K562 (cell line): ENCODE data around the gene ABHD16A. TPM values are rescaled to one million over a fixed set of nuclear protein-coding genes. Genes with fewer than 3 reads are reported as not detected.

ENCODE experiments used
- CCNT2 ChIP-seq: IDR thresholded peaks from 2 replicates; pipeline ENCODE4 v1.6.1; 2011; ENCODE audit warnings: borderline replicate concordance, low read depth, mild to moderate bottlenecking, moderate library complexity, mixed read lengths, low read length; ENCODE audit not compliant: insufficient read length; ENCODE audit errors: extremely low read depth
- DEAF1 ChIP-seq: fragments of 450-650 bp; formaldehyde crosslinking; IDR thresholded peaks from 2 replicates; pipeline ENCODE4 v1.4.0; 2020; ENCODE audit warnings: mild to moderate bottlenecking, moderate library complexity
- ELF1 ChIP-seq: fragments of 200-800 bp; sonication (Bioruptor generic); IDR thresholded peaks from 2 replicates; pipeline ENCODE4 v1.6.1; 2016; ENCODE audit warnings: missing genetic modification characterization, missing compliant biosample characterization
- FOXK2 ChIP-seq, 2 experiments: fragments of 450-650 bp; IDR thresholded peaks in 1 of 2; conservative IDR thresholded peaks in 1 of 2; 2 replicates each; pipeline ENCODE4 v1.6.1; 2016; ENCODE audit warnings: low read depth in 2 of 2, mild to moderate bottlenecking in 1 of 2
- GABPA ChIP-seq: fragments of 200-800 bp; sonication (Bioruptor generic); conservative IDR thresholded peaks from 2 replicates; pipeline ENCODE4 v1.6.1; 2016; ENCODE audit warnings: low read depth, missing genetic modification characterization, missing compliant biosample characterization
- HES1 ChIP-seq: fragments of 450-650 bp; IDR thresholded peaks from 2 replicates; pipeline ENCODE4 v1.6.1; 2016; ENCODE audit warnings: low read depth, mild to moderate bottlenecking, moderate library complexity
- KLF13 ChIP-seq: fragments of 450-650 bp; IDR thresholded peaks from 2 replicates; pipeline ENCODE4 v1.6.1; 2016; ENCODE audit warnings: missing genetic modification characterization, low read depth, mild to moderate bottlenecking, missing compliant biosample characterization, moderate library complexity, borderline replicate concordance
- L3MBTL2 ChIP-seq: fragments of 450-650 bp; IDR thresholded peaks from 2 replicates; pipeline ENCODE4 v1.6.1; 2016; ENCODE audit warnings: mild to moderate bottlenecking, moderate library complexity
- MYC ChIP-seq, 2 experiments: fragments of 250-450 bp in 1 of 2; sonication (Bioruptor Pico) in 1 of 2; IDR thresholded peaks; 2 replicates each; pipeline versions ENCODE4 v1.5.1 to v1.6.1; 2012 to 2021; ENCODE audit warnings: low read depth in 2 of 2, borderline replicate concordance in 1 of 2, improper control_type of control experiment in 1 of 2, low read length in 1 of 2, mild to moderate bottlenecking in 1 of 2, moderate library complexity in 1 of 2
- NCOA2 ChIP-seq, 2 experiments: fragments of 450-650 bp; IDR thresholded peaks; 2 replicates each; pipeline ENCODE4 v1.6.1; 2018; ENCODE audit warnings: mild to moderate bottlenecking in 2 of 2, moderate library complexity in 1 of 2; ENCODE audit not compliant: partially characterized antibody in 2 of 2
- POLR2AphosphoS2 ChIP-seq: IDR thresholded peaks from 2 replicates; pipeline ENCODE4 v1.6.1; 2012; ENCODE audit warnings: low read length, improper control_type of control experiment
- POLR2AphosphoS5 ChIP-seq: IDR thresholded peaks from 2 replicates; pipeline ENCODE4 v1.6.1; 2011; ENCODE audit warnings: mild to moderate bottlenecking, low read depth, low read length, moderate library complexity; ENCODE audit not compliant: control insufficient read depth, insufficient read depth
- POLR2G ChIP-seq: fragments of 200-400 bp; formaldehyde crosslinking; IDR thresholded peaks from 2 replicates; pipeline ENCODE4 v1.6.1; 2017; ENCODE audit warnings: low read depth, mild to moderate bottlenecking, antibody characterized with exemption, low read length, moderate library complexity
- PREB ChIP-seq: sonication (generic); formaldehyde crosslinking; IDR thresholded peaks from 2 replicates; pipeline ENCODE4 v1.8.1; 2023; ENCODE audit warnings: mild to moderate bottlenecking, missing genetic modification reagents
- PURB ChIP-seq: sonication (generic); formaldehyde crosslinking; IDR thresholded peaks from 2 replicates; pipeline ENCODE4 v1.9.0; 2021; ENCODE audit warnings: low read depth, mild to moderate bottlenecking, missing genetic modification reagents
- RBM17 ChIP-seq: fragments of 200-400 bp; formaldehyde crosslinking; IDR thresholded peaks from 2 replicates; pipeline ENCODE4 v1.6.1; 2017; ENCODE audit warnings: low read depth, mild to moderate bottlenecking, low read length, borderline replicate concordance
- RBM25 ChIP-seq: fragments of 200-400 bp; formaldehyde crosslinking; IDR thresholded peaks from 2 replicates; pipeline ENCODE4 v1.6.1; 2018; ENCODE audit warnings: low read length, low read depth, moderate library complexity; ENCODE audit not compliant: severe bottlenecking
- RUNX1 ChIP-seq: sonication (generic); IDR thresholded peaks from 2 replicates; pipeline ENCODE4 v1.6.1; 2016; ENCODE audit warnings: antibody characterized with exemption, low read depth
- SAFB ChIP-seq: fragments of 200-400 bp; formaldehyde crosslinking; IDR thresholded peaks from 2 replicates; pipeline ENCODE4 v1.6.1; 2017; ENCODE audit warnings: low read depth, low read length, borderline replicate concordance
- TAF9B ChIP-seq: fragments of 450-650 bp; IDR thresholded peaks from 2 replicates; pipeline ENCODE4 v1.6.1; 2018; ENCODE audit warnings: mild to moderate bottlenecking; ENCODE audit not compliant: partially characterized antibody
- ZBED1 ChIP-seq: IDR thresholded peaks from 2 replicates; pipeline ENCODE4 v1.6.1; 2014
- ZBTB17 ChIP-seq: fragments of 450-650 bp; formaldehyde crosslinking; IDR thresholded peaks from 2 replicates; pipeline ENCODE4 v1.4.0; 2020; ENCODE audit warnings: mild to moderate bottlenecking
- ZNF586 ChIP-seq: fragments of 450-650 bp; formaldehyde crosslinking; conservative IDR thresholded peaks from 2 replicates; pipeline ENCODE4 v1.4.0; 2020; ENCODE audit warnings: mild to moderate bottlenecking, moderate library complexity
- polyA plus RNA-seq, 8 experiments: library from polyadenylated mRNA; depleted of rRNA in 4 of 8; stranded (reverse) in 5 of 8; unstranded in 3 of 8; fragments of >200 nt; fragmentation: Nextera tagmentation in 2 of 8; fragmentation: Illumina TruSeq in 1 of 8; extraction: Ambion mirVana in 2 of 8; extraction: Trizol in 1 of 8; gene quantifications; 2 replicates each; pipeline versions ENCODE4 v1.2.1 to v1.2.3, GENCODE V29; 2011 to 2014; ENCODE audit warnings: inconsistent platforms in 1 of 8, missing spikeins in 1 of 8
- total RNA-seq, 7 experiments: library from RNA; depleted of rRNA in 6 of 7; stranded (reverse); fragments of >200 nt in 6 of 7; fragmentation: Illumina TruSeq in 2 of 7; extraction: Trizol in 2 of 7; gene quantifications; 2 replicates each; pipeline versions ENCODE4 v1.2.1 to v1.2.3, GENCODE V29; 2011 to 2021; ENCODE audit warnings: low replicate concordance in 1 of 7

ABHD16A gene
- total and polyA plus RNA-seq, 9 of the 15 experiments (the other 6 are each of a cell fraction or from before 2014, with no cell fraction given): 25.8 to 120 (median 81.6) TPM

DNA sequence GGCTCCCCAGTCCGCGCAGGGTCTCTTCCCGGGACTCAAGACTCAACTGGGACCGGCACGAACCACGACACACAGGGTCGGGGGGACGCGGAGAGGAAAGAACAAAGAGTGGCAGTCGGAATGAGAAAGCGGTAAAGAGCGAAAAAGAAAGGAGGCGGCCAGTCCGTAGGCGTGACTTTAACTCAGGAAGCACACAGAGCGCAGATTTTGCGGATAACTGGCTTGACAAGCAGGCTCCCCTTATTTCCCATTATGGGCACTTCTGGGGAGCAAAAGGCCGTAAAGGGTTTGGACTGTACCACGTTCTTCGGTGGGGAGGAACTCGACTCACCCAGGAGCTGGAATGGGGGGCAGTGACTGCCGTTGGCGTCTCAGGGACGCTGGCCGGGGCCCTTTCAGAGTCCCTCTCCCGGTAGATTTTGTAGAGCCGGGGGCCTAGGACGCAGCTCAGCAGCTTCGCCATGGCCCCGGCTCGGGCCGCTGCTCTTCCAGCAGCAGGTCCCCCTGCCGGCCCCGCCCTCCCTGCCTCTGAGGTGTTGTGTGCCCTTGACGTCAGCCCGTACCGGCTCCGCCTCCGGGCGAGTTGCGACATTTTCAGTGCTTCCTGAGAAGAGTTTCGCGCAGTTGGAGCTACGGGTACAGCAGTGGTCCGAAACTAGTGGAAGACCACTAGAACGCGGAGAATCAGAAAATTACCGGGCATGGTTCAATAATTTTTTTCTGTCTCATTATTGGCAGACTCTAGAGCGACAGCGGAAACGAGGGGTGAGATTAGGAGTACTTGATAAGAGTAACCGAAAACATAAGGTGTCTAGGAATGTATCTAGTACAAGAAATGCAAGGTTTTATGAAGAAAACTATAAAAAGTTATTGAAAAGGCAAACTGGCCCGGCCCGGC, at the start of gene ABHD16A (continued):
- TF ChIP-seq RBM25 (no peak), PURB (CRISPR knock-in tag) (no peak), TAF9B (peak; percentile 74), POLR2G (peak; percentile 98), RBM17 (no peak), KLF13 (peak; percentile 53; the same call in 1 of the 2 replicates), CCNT2 (peak; percentile 90), L3MBTL2 (peak; percentile 75), NCOA2 (IDR thresholded peaks at IDR 0.05; ENCODE audit: partially characterized antibody in 2 of 2) (no peak), GABPA (tag) (peak; percentile 80), DEAF1 (CRISPR knock-in tag) (peak; percentile 41), ZNF586 (0 out of 2 replicates have a peak, but pooled peaks have one; percentile 3), POLR2AphosphoS2 (peak; percentile 54; the same call in 1 of the 2 replicates), ZBTB17 (CRISPR knock-in tag) (peak; percentile 97), ELF1 (tag) (peak; percentile 84), POLR2AphosphoS5 (peak; percentile 91), PREB (CRISPR knock-in tag) (peak; percentile 92; the same call in 1 of the 2 replicates), RUNX1 (peak; percentile 54; the same call in 1 of the 2 replicates), MYC (IDR thresholded peaks at IDR 0.05; ENCODE audit: low read depth, low read length) (peak; percentile 83), MYC (CRISPR knock-in tag; IDR thresholded peaks at IDR 0.05; ENCODE audit: borderline replicate concordance, low read depth) (peak; percentile 83; the same call in 1 of the 2 replicates), HES1 (no peak; the same call in 1 of the 2 replicates), ZBED1 (no peak; the same call in none of the 2 replicates), SAFB (no peak), FOXK2 (conservative IDR thresholded peaks at IDR 0.05 in 1 of 2, IDR thresholded peaks at IDR 0.05 in 1 of 2; ENCODE audit: low read depth in 2 of 2) (peak; percentile 82 to 99)
